ENCODE data around the gene ODF4.

- no peak for TF ChIP-seq CTCF (IDR thresholded peaks at IDR 0.05; ENCODE audit: borderline replicate concordance, extremely low read depth, low read length, poor library complexity, severe bottlenecking)
- no peak for TF ChIP-seq EZH2 (IDR thresholded peaks at IDR 0.05; ENCODE audit: borderline replicate concordance, low read depth, low read length, severe bottlenecking)
Measured at GRCh38 chr17:8360751-8361150, 21.1 kb downstream of the ODF4 start.

Measured in DND-41 (cell line).